ENCODE results near the gene PIGU. TPM values are rescaled to one million over a fixed set of nuclear protein-coding genes. Genes with fewer than 3 reads are reported as not detected.

Gene PIGU
- total RNA-seq, 2 experiments from 2014 or later, result 16.6 to 27.9 TPM

GRCh38 chr20:34547844-34548613, 128.9 kb downstream of the PIGU start:
- Histone ChIP-seq H4K20me1 (ENCODE audit: insufficient read depth, low read length) (no peaks in the 10 kb centered on the region), H3K9me3 (ENCODE audit: low read length) (no peaks in the 10 kb centered on the region), H3K79me2 (ENCODE audit: insufficient read depth, low read depth, low read length) (no peaks in the 10 kb centered on the region), H3K27ac (ENCODE audit: low read depth, low read length, poor library complexity, severe bottlenecking) (no peak overlapping the region), H2AFZ (ENCODE audit: low read length) (no peak overlapping the region), H3K36me3 (ENCODE audit: insufficient read depth, low read length) (no peaks in the 10 kb centered on the region), H3K4me2 (ENCODE audit: low read length) (no peak overlapping the region), H3K9me2 (ENCODE audit: insufficient read depth, low read length) (no peaks in the 10 kb centered on the region), H3K4me3 (ENCODE audit: low read depth, low read length, poor library complexity, severe bottlenecking) (no peak overlapping the region), H3K4me1 (ENCODE audit: insufficient read depth, low read length, poor library complexity, severe bottlenecking) (no peaks in the 10 kb centered on the region)
- intact Hi-C loops (cut with micrococcal nuclease; ENCODE audit: unreplicated experiment), result no loop called here
- POLR2A ChIA-PET, result interaction anchor here (0.7 kb wide), 3 partner anchors 123 to 178 kb away, joined by 3 to 4 read pairs (median 3); no protein-coding TSS in a partner anchor
- CTCF ChIA-PET (ENCODE audit: unreplicated experiment), result interaction anchor here (0.6 kb wide), 1 partner anchor 80 kb away, joined by 3 read pairs; no protein-coding TSS in a partner anchor
- BruUV-seq (replicated peaks), result no TSS peak
- DNase-seq (ENCODE audit: low spot score), result no peak
- TF ChIP-seq EZH2phosphoT487 (IDR thresholded peaks at IDR 0.05; ENCODE audit: borderline replicate concordance, low read depth, low read length), result no peak
- TF ChIP-seq, protein P1, sequence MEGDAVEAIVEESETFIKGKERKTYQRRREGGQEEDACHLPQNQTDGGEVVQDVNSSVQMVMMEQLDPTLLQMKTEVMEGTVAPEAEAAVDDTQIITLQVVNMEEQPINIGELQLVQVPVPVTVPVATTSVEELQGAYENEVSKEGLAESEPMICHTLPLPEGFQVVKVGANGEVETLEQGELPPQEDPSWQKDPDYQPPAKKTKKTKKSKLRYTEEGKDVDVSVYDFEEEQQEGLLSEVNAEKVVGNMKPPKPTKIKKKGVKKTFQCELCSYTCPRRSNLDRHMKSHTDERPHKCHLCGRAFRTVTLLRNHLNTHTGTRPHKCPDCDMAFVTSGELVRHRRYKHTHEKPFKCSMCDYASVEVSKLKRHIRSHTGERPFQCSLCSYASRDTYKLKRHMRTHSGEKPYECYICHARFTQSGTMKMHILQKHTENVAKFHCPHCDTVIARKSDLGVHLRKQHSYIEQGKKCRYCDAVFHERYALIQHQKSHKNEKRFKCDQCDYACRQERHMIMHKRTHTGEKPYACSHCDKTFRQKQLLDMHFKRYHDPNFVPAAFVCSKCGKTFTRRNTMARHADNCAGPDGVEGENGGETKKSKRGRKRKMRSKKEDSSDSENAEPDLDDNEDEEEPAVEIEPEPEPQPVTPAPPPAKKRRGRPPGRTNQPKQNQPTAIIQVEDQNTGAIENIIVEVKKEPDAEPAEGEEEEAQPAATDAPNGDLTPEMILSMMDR (conservative IDR thresholded peaks at IDR 0.05; ENCODE audit: low read length), result no peak

DNA sequence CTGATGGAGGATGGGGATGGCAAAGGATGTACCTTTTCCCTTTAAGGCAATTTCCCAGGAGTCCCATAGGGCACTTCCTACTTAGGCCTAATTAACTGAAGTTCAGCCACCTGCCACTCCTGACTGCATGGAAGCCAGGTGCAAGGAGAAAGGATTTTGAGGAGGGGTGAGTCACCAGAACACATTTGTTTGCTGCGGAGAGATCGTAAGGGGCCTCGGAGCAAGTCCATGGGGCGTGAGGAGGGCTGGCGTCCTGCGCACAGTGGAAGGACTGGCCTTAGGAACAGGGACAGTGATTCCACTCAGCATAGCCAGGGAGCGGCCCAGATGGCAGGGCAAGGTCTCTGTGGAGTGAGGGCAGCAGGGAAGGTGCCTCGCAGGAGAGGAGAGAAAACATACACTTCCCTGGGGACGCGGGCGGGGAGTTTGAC, 130.1 kb downstream of the PIGU start:
- no peaks in the 10 kb centered on the region for H3K4me1 ChIP-seq (ENCODE audit: insufficient read depth, low read length, poor library complexity, severe bottlenecking)
- no peak overlapping the region for H2AFZ ChIP-seq (ENCODE audit: low read length)
- H3K9me2 ChIP-seq (ENCODE audit: insufficient read depth, low read length), result no peaks in the 10 kb centered on the region
- TF ChIP-seq EZH2phosphoT487 (IDR thresholded peaks at IDR 0.05; ENCODE audit: borderline replicate concordance, low read depth, low read length), result no peak
- TF ChIP-seq, protein P1 (conservative IDR thresholded peaks at IDR 0.05; ENCODE audit: low read length), result no peak
- no peaks in the 10 kb centered on the region for H3K9me3 ChIP-seq (ENCODE audit: low read length)
- H3K27ac ChIP-seq (ENCODE audit: low read depth, low read length, poor library complexity, severe bottlenecking), result no peak overlapping the region
- H3K36me3 ChIP-seq (ENCODE audit: insufficient read depth, low read length), result no peaks in the 10 kb centered on the region; the same call in 1 of the 2 replicates
- H3K79me2 ChIP-seq (ENCODE audit: insufficient read depth, low read depth, low read length), result no peaks in the 10 kb centered on the region
- no peak for DNase-seq (ENCODE audit: low spot score)
- no TSS peak for BruUV-seq (replicated peaks)
- H3K4me2 ChIP-seq (ENCODE audit: low read length), result no peak overlapping the region
- no peaks in the 10 kb centered on the region for H4K20me1 ChIP-seq (ENCODE audit: insufficient read depth, low read length)
- intact Hi-C loops (cut with micrococcal nuclease; ENCODE audit: unreplicated experiment), result no loop called here
- ChIA-PET CTCF (ENCODE audit: unreplicated experiment) (no interaction called here), POLR2A (no interaction called here)
- no peak overlapping the region for H3K4me3 ChIP-seq (ENCODE audit: low read depth, low read length, poor library complexity, severe bottlenecking)

Data from OCI-LY7 (cell line).